Thoracic aorta (tissue), 2 donors: ENCODE measurements around the gene ZNF385A. TPM values are rescaled to one million over a fixed set of nuclear protein-coding genes. Genes with fewer than 3 reads are reported as not detected.

Source experiments
- ATAC-seq: fragments of 150-250 bp; one replicate; pipeline ENCODE4 v1.8.0; 2017; ENCODE audit warnings: low read depth; ENCODE audit not compliant: insufficient number of reproducible peaks, low FRiP score
- DNase-seq: peaks from one replicate; pipeline ENCODE4 v3.0.0-alpha.2; 2020; ENCODE audit warnings: low spot score
- H3K27ac ChIP-seq, 2 donors: fragments of 200-600 bp; sonication (generic); 1 replicate in 1 of 2; 2 replicates in 1 of 2; pipeline ENCODE4 v1.5.1; 2016; ENCODE audit warnings: mild to moderate bottlenecking in 2 of 2, moderate library complexity in 2 of 2
- H3K27me3 ChIP-seq: fragments of 200-600 bp; sonication (generic); replicated peaks from 2 replicates; pipeline ENCODE4 v1.6.0; 2016; ENCODE audit warnings: mild to moderate bottlenecking; ENCODE audit not compliant: insufficient read depth
- H3K36me3 ChIP-seq: fragments of 200-600 bp; sonication (generic); one replicate; pipeline ENCODE4 v1.5.1; 2016
- H3K4me1 ChIP-seq, 2 donors: fragments of 200-600 bp; sonication (generic); 1 replicate in 1 of 2; 2 replicates in 1 of 2; pipeline versions ENCODE4 v1.5.1 to v1.6.0; 2016; ENCODE audit warnings: low read depth in 2 of 2, mild to moderate bottlenecking in 1 of 2; ENCODE audit not compliant: control insufficient read depth in 1 of 2
- H3K4me3 ChIP-seq: fragments of 200-600 bp; sonication (generic); 2 replicates; pipeline ENCODE4 v1.5.1; 2016; ENCODE audit warnings: mild to moderate bottlenecking
- H3K9me3 ChIP-seq: fragments of 200-600 bp; sonication (generic); 2 replicates; pipeline ENCODE4 v1.5.1; 2016
- total RNA-seq, 2 donors: library from RNA; depleted of rRNA; stranded (reverse); fragments of >200 nt; gene quantifications; one replicate each; pipeline versions ENCODE4 v1.1.0 to v1.2.3, GENCODE V29; 2016
- TF ChIP-seq, protein P1 (sequence below): fragments of 200-600 bp; sonication (generic); IDR thresholded peaks from one replicate; pipeline ENCODE4 v1.5.1; 2019; ENCODE audit warnings: antibody characterized with exemption

The ZNF385A gene, protein sequence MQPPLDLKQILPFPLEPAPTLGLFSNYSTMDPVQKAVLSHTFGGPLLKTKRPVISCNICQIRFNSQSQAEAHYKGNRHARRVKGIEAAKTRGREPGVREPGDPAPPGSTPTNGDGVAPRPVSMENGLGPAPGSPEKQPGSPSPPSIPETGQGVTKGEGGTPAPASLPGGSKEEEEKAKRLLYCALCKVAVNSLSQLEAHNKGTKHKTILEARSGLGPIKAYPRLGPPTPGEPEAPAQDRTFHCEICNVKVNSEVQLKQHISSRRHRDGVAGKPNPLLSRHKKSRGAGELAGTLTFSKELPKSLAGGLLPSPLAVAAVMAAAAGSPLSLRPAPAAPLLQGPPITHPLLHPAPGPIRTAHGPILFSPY
- 10 to 100 TPM in 1 of 2 donors, 1 to 10 TPM in 1; 7.4 to 19.0 TPM for total RNA-seq

DNA sequence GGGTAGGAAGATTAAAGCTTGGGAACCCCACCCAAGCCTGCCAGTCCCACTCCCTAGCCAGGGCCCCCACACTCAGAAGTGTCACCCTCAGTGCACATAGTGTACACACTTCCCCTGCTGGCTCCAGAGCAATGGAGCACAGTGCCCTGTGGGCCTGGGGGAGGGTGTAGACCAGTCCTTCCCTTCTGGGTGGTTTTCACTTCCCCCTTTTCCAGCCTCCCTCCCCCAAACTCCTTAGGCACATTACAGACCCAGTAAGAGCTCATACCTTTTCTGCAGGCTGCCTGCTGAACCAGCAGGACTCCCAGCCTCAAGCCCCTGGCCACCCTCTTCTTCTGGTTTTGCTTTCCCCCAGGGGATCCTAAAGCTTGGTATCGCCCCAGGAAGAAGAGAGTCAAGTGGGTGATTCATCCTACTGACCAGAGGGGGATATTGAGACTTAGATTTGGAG is at the start of gene ZNF385A:
Gene ZNF385A (minus strand): TSS at position 143 of the 451 bp plus-strand sequence. CDS start 219 bp downstream, outside the sequence.
- no peaks in the 10 kb centered on the region for H3K4me1 ChIP-seq
- DNase-seq = no peak
- no peak for ATAC-seq
- H3K36me3 ChIP-seq = no peaks in the 10 kb centered on the region
- H3K27me3 ChIP-seq = no peaks in the 10 kb centered on the region
- H3K27ac ChIP-seq = peak within 1 kb of the TSS in 1 of 2 donors; percentile 45
- no peaks in the 10 kb centered on the region for H3K9me3 ChIP-seq
- TF ChIP-seq, protein P1, sequence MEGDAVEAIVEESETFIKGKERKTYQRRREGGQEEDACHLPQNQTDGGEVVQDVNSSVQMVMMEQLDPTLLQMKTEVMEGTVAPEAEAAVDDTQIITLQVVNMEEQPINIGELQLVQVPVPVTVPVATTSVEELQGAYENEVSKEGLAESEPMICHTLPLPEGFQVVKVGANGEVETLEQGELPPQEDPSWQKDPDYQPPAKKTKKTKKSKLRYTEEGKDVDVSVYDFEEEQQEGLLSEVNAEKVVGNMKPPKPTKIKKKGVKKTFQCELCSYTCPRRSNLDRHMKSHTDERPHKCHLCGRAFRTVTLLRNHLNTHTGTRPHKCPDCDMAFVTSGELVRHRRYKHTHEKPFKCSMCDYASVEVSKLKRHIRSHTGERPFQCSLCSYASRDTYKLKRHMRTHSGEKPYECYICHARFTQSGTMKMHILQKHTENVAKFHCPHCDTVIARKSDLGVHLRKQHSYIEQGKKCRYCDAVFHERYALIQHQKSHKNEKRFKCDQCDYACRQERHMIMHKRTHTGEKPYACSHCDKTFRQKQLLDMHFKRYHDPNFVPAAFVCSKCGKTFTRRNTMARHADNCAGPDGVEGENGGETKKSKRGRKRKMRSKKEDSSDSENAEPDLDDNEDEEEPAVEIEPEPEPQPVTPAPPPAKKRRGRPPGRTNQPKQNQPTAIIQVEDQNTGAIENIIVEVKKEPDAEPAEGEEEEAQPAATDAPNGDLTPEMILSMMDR = no peak
- peak within 1 kb of the TSS; percentile 30 for H3K4me3 ChIP-seq

GRCh38 chr12:54432815-54433164 is 48.3 kb upstream of the ZNF385A start:
- ATAC-seq (no peak), DNase-seq (no peak)
- H3K4me1 ChIP-seq = peaks cover 37 to 52% of the 10 kb centered on the region in 2 donors
- no peaks in the 10 kb centered on the region for H3K36me3 ChIP-seq
- no peaks in the 10 kb centered on the region for H3K27me3 ChIP-seq
- H3K9me3 ChIP-seq = no peaks in the 10 kb centered on the region
- H3K4me3 ChIP-seq = no peak overlapping the region
- H3K27ac ChIP-seq = peak overlapping the region; percentile 32 to 89
- TF ChIP-seq, protein P1 = no peak

DNA sequence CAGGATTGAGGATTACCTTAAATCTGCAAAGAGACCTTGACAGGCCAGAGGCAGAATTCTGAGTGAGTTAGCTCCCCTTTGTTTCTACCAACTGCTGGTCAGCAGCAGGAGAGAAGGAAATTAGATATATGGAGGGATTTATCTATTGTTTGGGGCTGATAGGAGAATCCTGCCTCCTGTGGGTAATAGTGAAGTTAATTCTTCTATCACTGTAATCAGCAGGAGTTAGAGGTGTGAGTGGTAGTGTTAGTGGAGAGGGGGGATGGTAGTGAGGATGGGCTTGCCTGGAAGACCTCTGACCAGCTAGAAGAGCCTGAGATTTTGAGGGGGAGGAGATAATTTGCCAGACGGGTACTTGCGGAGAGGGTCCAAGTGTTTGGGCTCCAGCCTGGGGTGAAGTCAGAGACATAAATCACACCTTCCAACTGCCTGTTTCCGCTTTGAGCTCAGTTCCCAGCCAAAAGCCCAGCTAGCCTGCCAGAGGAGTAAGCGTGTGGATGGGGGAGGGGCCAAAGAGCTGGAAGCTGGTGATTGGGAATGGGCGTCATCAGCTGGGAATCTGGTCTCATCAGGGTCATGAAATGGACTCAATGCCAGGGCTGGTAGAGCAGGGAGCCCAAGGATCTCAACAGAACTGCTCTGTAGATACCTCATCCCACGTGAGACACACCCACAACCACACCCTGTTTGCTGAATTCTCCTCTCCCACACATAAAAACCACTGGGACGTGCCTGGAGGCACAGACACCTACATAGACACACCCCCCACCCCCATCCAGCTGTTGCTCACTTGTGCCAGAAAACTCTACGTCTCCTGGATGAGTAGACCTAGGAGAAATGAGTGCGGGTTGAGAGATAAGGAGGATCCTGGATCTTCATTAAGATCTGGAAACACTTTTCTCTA is 47.6 kb upstream of the ZNF385A start:
- DNase-seq = peak; percentile 83
- H3K27ac ChIP-seq = peak overlapping the region; percentile 89 to 93
- peak; percentile 67 for ATAC-seq

GRCh38 chr12:54430471-54431069 is 46.0 kb upstream of the ZNF385A start:
- H3K27ac ChIP-seq = peak overlapping the region; percentile 89 to 93
- H3K36me3 ChIP-seq = no peaks in the 10 kb centered on the region
- H3K27me3 ChIP-seq = no peaks in the 10 kb centered on the region
- no peak for ATAC-seq
- TF ChIP-seq, protein P1 = no peak
- peaks cover 42 to 75% of the 10 kb centered on the region in 2 donors for H3K4me1 ChIP-seq
- H3K9me3 ChIP-seq = no peaks in the 10 kb centered on the region
- DNase-seq = no peak
- no peak overlapping the region for H3K4me3 ChIP-seq

More for the DNA sequence above, 47.6 kb upstream of the ZNF385A start:
- H3K36me3 ChIP-seq = no peaks in the 10 kb centered on the region
- peaks cover 39 to 59% of the 10 kb centered on the region in 2 donors for H3K4me1 ChIP-seq
- TF ChIP-seq, protein P1 = no peak
- H3K9me3 ChIP-seq = no peaks in the 10 kb centered on the region
- no peaks in the 10 kb centered on the region for H3K27me3 ChIP-seq
- H3K4me3 ChIP-seq = peak overlapping the region; percentile 25
